ENCODE measurements around the gene CCDC144A. TPM values are rescaled to one million over a fixed set of nuclear protein-coding genes. Genes with fewer than 3 reads are reported as not detected.
"Not testable (repeated sequence)": the region's sequence is repeated elsewhere in the genome, so short reads cannot be mapped to it uniquely, and the experiment has no call there.

The CCDC144A gene, protein sequence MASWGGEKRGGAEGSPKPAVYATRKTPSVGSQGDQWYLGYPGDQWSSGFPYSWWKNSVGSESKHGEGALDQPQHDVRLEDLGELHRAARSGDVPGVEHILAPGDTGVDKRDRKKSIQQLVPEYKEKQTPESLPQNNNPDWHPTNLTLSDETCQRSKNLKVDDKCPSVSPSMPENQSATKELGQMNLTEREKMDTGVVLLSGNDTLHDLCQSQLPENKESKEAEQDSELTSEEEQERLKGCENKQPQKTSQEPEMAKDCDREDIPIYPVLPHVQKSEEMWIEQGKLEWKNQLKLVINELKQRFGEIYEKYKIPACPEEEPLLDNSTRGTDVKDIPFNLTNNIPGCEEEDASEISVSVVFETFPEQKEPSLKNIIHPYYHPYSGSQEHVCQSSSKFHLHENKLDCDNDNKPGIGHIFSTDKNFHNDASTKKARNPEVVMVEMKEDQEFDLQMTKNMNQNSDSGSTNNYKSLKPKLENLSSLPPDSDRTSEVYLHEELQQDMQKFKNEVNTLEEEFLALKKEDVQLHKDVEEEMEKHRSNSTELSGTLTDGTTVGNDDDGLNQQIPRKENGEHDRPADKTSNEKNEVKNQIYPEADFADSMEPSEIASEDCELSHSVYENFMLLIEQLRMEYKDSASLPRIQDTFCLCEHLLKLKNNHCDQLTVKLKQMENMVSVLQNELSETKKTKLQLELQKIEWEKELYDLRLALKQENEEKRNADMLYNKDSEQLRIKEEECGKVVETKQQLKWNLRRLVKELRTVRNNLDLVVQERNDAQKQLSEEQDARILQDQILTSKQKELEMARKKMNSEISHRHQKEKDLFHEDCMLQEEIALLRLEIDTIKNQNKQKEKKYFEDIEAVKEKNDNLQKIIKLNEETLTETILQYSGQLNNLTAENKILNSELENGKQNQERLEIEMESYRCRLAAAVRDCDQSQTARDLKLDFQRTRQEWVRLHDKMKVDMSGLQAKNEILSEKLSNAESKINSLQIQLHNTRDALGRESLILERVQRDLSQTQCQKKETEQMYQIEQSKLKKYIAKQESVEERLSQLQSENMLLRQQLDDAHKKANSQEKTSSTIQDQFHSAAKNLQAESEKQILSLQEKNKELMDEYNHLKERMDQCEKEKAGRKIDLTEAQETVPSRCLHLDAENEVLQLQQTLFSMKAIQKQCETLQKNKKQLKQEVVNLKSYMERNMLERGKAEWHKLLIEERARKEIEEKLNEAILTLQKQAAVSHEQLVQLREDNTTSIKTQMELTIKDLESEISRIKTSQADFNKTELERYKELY (N-terminal part only)
- total RNA-seq: 0.89 and 1.2 TPM in 2 replicates
- long read RNA-seq: 0 reads

DNA sequence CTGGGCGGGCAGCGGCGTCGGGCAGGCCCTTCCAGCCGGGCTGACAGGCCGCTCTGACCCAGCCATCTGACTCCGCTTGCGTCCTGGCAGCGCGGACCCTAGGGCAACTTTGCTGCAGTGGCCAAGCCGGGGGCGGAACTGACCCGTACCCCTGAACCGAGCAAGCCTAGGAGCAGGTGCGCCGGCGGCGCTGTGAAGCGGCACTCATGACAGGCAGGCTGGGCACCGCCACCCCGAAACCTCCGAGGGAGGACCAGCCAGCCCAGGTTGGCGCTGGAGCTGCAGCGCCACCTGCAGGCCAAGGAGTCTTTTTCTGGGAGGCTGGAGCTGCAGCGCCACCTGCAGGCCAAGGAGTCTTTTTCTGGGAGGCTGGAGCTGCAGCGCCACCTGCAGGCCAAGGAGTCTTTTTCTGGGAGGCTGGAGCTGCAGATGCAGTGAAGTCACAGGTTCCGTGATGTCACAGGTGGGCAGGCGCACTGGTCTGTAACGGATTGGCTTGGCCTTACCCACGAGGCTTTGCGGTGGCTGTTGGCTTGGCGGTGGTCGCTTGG lies at the start of gene CCDC144A:
TSS of gene CCDC144A (plus strand) at position 511 of the 551 bp plus-strand sequence. CDS start 160 bp downstream, outside the sequence.
- H3K4me3 Mint-ChIP-seq (ENCODE audit: low read depth); H3K4me1 Mint-ChIP-seq (ENCODE audit: low read depth); DNase-seq (ENCODE audit: low spot score, unreplicated experiment); H3K9me3 Mint-ChIP-seq (ENCODE audit: low read depth); H3K27ac Mint-ChIP-seq; H3K36me3 Mint-ChIP-seq (ENCODE audit: insufficient read depth); H3K27me3 Mint-ChIP-seq: not testable (repeated sequence)
- TF ChIP-seq, protein P1, sequence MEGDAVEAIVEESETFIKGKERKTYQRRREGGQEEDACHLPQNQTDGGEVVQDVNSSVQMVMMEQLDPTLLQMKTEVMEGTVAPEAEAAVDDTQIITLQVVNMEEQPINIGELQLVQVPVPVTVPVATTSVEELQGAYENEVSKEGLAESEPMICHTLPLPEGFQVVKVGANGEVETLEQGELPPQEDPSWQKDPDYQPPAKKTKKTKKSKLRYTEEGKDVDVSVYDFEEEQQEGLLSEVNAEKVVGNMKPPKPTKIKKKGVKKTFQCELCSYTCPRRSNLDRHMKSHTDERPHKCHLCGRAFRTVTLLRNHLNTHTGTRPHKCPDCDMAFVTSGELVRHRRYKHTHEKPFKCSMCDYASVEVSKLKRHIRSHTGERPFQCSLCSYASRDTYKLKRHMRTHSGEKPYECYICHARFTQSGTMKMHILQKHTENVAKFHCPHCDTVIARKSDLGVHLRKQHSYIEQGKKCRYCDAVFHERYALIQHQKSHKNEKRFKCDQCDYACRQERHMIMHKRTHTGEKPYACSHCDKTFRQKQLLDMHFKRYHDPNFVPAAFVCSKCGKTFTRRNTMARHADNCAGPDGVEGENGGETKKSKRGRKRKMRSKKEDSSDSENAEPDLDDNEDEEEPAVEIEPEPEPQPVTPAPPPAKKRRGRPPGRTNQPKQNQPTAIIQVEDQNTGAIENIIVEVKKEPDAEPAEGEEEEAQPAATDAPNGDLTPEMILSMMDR (IDR thresholded peaks at IDR 0.05; ENCODE audit: unreplicated experiment): peak; percentile 54

DNA sequence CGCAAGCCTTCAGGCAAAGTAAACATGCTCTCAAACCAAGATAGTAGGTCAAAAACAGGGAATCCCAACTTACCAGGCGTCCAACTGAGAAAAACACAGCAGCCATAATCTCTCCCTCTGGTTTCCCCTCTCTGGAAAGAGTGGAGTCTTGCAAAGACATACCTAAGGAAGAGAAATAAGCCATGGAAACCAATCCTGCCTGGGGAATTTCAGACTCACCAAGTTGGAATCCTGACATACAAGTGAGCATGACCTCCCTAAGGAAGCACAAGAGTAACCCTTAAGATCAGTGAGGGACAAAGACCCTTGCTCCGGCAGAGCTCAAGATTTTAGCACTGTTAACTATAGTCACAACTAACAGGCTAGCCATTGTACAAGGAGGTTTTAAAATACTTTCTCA lies 40.5 kb upstream of the CCDC144A start:
- TF ChIP-seq, protein P1 (IDR thresholded peaks at IDR 0.05; ENCODE audit: unreplicated experiment): no peak
- no peaks in the 10 kb centered on the region for H3K27me3 Mint-ChIP-seq
- H3K27ac Mint-ChIP-seq: no peak overlapping the region
- DNase-seq (ENCODE audit: low spot score, unreplicated experiment): no peak
- H3K36me3 Mint-ChIP-seq (ENCODE audit: insufficient read depth): peaks cover 5% of the 10 kb centered on the region
- peaks cover 11% of the 10 kb centered on the region for H3K4me1 Mint-ChIP-seq (ENCODE audit: low read depth)
- no peak overlapping the region for H3K4me3 Mint-ChIP-seq (ENCODE audit: low read depth)
- H3K9me3 Mint-ChIP-seq (ENCODE audit: low read depth): no peaks in the 10 kb centered on the region

DNA sequence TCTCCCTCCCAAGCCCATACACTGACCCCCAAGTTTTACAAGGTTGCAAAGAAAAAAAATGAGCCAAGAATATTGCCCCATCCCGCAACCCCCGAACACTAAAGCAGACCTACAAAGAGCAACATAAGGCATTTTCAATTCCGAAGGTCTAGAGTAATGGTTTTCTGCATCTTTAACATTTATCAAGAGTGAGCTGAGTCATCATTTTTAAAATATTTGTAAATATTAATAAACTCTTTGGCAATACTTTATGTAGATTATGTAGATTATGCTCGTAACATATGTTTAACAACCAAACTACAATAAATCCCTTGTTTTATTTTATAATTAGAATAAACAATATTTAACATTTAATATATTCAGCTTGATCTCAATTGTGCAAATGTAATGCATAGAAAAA lies 37.8 kb upstream of the CCDC144A start:
- TF ChIP-seq, protein P1 (IDR thresholded peaks at IDR 0.05; ENCODE audit: unreplicated experiment): no peak
- H3K4me3 Mint-ChIP-seq (ENCODE audit: low read depth): peak overlapping the region; percentile 84
- no peak overlapping the region for H3K27ac Mint-ChIP-seq
- H3K4me1 Mint-ChIP-seq (ENCODE audit: low read depth): peaks cover 11% of the 10 kb centered on the region
- no peaks in the 10 kb centered on the region for H3K9me3 Mint-ChIP-seq (ENCODE audit: low read depth)
- DNase-seq (ENCODE audit: low spot score, unreplicated experiment): no peak
- H3K27me3 Mint-ChIP-seq: peaks cover under 1% of the 10 kb centered on the region
- H3K36me3 Mint-ChIP-seq (ENCODE audit: insufficient read depth): peaks cover 3% of the 10 kb centered on the region

DNA sequence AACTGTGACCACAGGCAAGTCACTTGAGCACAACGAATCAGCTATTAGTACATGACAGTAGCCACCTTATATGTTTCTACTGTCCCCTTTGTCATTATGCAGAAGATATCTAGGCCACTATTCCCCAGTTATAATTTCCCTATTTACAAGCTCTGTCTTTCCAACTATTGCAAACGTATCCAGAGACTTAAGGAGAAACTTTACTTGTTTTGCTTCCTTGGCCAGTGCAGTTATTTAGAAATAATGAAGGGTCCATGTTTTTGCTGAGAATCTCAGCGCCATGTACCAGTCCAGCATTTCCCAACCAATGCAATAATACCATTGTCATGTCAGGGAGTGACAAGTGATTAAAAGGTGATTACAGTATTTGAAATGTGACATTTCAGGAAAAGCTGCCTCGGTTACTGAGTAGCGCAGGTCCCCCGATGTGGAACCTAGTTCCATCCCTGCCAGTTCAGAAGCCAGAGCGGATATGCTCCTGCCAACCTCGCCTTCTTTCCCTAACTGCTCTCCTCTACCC lies 37.1 kb upstream of the CCDC144A start:
- Mint-ChIP-seq H3K4me1 (ENCODE audit: low read depth) (peaks cover 11% of the 10 kb centered on the region), H3K27ac (peak overlapping the region; percentile 87), H3K36me3 (ENCODE audit: insufficient read depth) (peaks cover 3% of the 10 kb centered on the region)

More for the DNA sequence above, 37.1 kb upstream of the CCDC144A start:
- DNase-seq (ENCODE audit: low spot score, unreplicated experiment): no peak
- peaks cover 3% of the 10 kb centered on the region for H3K27me3 Mint-ChIP-seq
- TF ChIP-seq, protein P1 (IDR thresholded peaks at IDR 0.05; ENCODE audit: unreplicated experiment): no peak
- H3K4me3 Mint-ChIP-seq (ENCODE audit: low read depth): peak overlapping the region; percentile 84
- H3K9me3 Mint-ChIP-seq (ENCODE audit: low read depth): no peaks in the 10 kb centered on the region
